GM23338 (cell line): Measurements from ENCODE around the gene ANKFY1.

Experiments
- CTCF ChIP-seq, 2 experiments: fragments of 200-600 bp in 1 of 2; sonication (generic) in 1 of 2; conservative IDR thresholded peaks; 2 replicates each; pipeline versions ENCODE4 v1.5.1 to v1.6.1; 2016 to 2017; ENCODE audit warnings: antibody characterized with exemption in 2 of 2, low read depth in 2 of 2, mild to moderate bottlenecking in 2 of 2, moderate library complexity in 1 of 2
- EZH2 ChIP-seq: fragments of 200-600 bp; sonication (generic); IDR thresholded peaks from one replicate; pipeline ENCODE4 v1.8.0; 2017; ENCODE audit warnings: antibody characterized with exemption, mild to moderate bottlenecking, low read depth; ENCODE audit not compliant: unreplicated experiment

GRCh38 chr17:4155980-4156620 lies 107.7 kb downstream of the ANKFY1 start:
- TF ChIP-seq EZH2, result no peak
- peak in 1 of 2 experiments; percentile 36; a peak in 2 of 4 replicates for TF ChIP-seq CTCF (conservative IDR thresholded peaks at IDR 0.05; ENCODE audit: low read depth in 2 of 2)
